CD4-positive, alpha-beta T cell (primary cell): ENCODE measurements around the gene PANK1. TPM values are rescaled to one million over a fixed set of nuclear protein-coding genes. Genes with fewer than 3 reads are reported as not detected.

Source experiments
- ATAC-seq: fragments of 200-7000 bp; cut with Tn5 transposase; one replicate; pipeline ENCODE4 v1.10.0; 2022; ENCODE audit warnings: mild to moderate bottlenecking; ENCODE audit not compliant: poor library complexity
- CTCF ChIA-PET: fragments of 350-600 bp; sonication (Branson Sonifier 250); formaldehyde crosslinking; loops from one replicate; lab custom pipeline; 2021; ENCODE audit warnings: antibody characterized with exemption, inconsistent platforms; lab: Charles Lee
- POLR2A ChIA-PET: fragments of 350-600 bp; sonication (Branson Sonifier 250); formaldehyde crosslinking; loops from one replicate; lab custom pipeline; 2021; ENCODE audit warnings: antibody characterized with exemption, inconsistent platforms; lab: Charles Lee
- DNase-seq, 14 experiments: peaks; one replicate each; pipeline ENCODE4 v3.0.0-alpha.2; 2013 to 2020; ENCODE audit warnings: mixed read lengths in 2 of 14
- H3K27ac ChIP-seq, 2 donors: one replicate each; pipeline versions ENCODE4 v1.5.1 to v1.7.0; 2013; ENCODE audit warnings: low read length in 2 of 2, low read depth in 1 of 2, mild to moderate bottlenecking in 1 of 2
- H3K27me3 ChIP-seq, 2 experiments: 1 replicate in 1 of 2; 2 replicates in 1 of 2; pipeline versions ENCODE4 v1.6.1 to v1.7.0; 2013; ENCODE audit warnings: low read length in 2 of 2, control low read depth in 1 of 2, mild to moderate bottlenecking in 1 of 2, moderate library complexity in 1 of 2; ENCODE audit not compliant: insufficient read depth in 2 of 2, control insufficient read depth in 1 of 2
- H3K36me3 ChIP-seq: one replicate; pipeline ENCODE4 v1.6.1; 2013; ENCODE audit warnings: low read length, control low read depth; ENCODE audit not compliant: insufficient read depth
- H3K4me1 ChIP-seq: one replicate; pipeline ENCODE4 v1.6.1; 2013; ENCODE audit warnings: low read length, control low read depth; ENCODE audit not compliant: insufficient read depth
- H3K4me3 ChIP-seq: one replicate; pipeline ENCODE4 v1.5.1; 2013; ENCODE audit warnings: mild to moderate bottlenecking, low read length, moderate library complexity
- H3K9me3 ChIP-seq, 2 experiments: 1 replicate in 1 of 2; 2 replicates in 1 of 2; pipeline versions ENCODE4 v1.6.1 to v1.7.0; 2013; ENCODE audit warnings: low read length in 2 of 2, mild to moderate bottlenecking in 2 of 2, control low read depth in 1 of 2, moderate library complexity in 1 of 2; ENCODE audit not compliant: control insufficient read depth in 1 of 2, insufficient read depth in 1 of 2
- H3K27ac Mint-ChIP-seq: one replicate; pipeline ENCODE4 v1.8.0; 2020; ENCODE audit warnings: mixed read lengths
- H3K27me3 Mint-ChIP-seq: one replicate; pipeline ENCODE4 v1.8.0; 2021; ENCODE audit warnings: mixed read lengths
- H3K36me3 Mint-ChIP-seq: one replicate; pipeline ENCODE4 v1.8.0; 2021; ENCODE audit warnings: low read depth, mixed read lengths
- H3K4me1 Mint-ChIP-seq: one replicate; pipeline ENCODE4 v1.8.0; 2021; ENCODE audit warnings: low read depth, mixed read lengths
- H3K4me3 Mint-ChIP-seq: one replicate; pipeline ENCODE4 v1.8.0; 2020; ENCODE audit warnings: mild to moderate bottlenecking, mixed read lengths
- H3K9me3 Mint-ChIP-seq: one replicate; pipeline ENCODE4 v1.8.0; 2020; ENCODE audit warnings: mixed read lengths
- CTCF ChIP-seq: fragments of 200-600 bp; IDR thresholded peaks from one replicate; pipeline ENCODE4 v1.8.0; 2022; ENCODE audit warnings: antibody characterized with exemption, mild to moderate bottlenecking
- intact Hi-C, 2 experiments: fragments of 100-400 bp; cut with DNase I in 1 of 2; cut with micrococcal nuclease in 1 of 2; formaldehyde crosslinking; loops; one replicate each; pipeline versions ENCODE4 v1.15.1 to v1.9.0; 2023 to 2025; cut with DNase I, micrococcal nuclease
- total RNA-seq, 174 experiments: library from RNA in 2 of 174; stranded (reverse) in 2 of 174; gene quantifications; one replicate each; pipeline ENCODE4 v1.2.3 and lab custom pipeline; 2021 to 2026

Gene PANK1
- total RNA-seq, 2 experiments from 2014 or later: 0.55 to 0.61 TPM

GRCh38 chr10:89625041-89625765 lies 19.8 kb downstream of the PANK1 start:
- Mint-ChIP-seq H3K27me3 (no peaks in the 10 kb centered on the region), H3K27ac (no peak overlapping the region), H3K4me3 (no peak overlapping the region), H3K36me3 (no peaks in the 10 kb centered on the region), H3K4me1 (no peaks in the 10 kb centered on the region), H3K9me3 (no peaks in the 10 kb centered on the region)
- TF ChIP-seq CTCF: no peak
- ATAC-seq (no peak), DNase-seq (no peak)
- CTCF ChIA-PET: interaction anchor here (0.7 kb wide), 1 partner anchor 1239 kb away, joined by 3 read pairs; no protein-coding TSS in a partner anchor
- POLR2A ChIA-PET: no interaction called here
- no peak overlapping the region for H3K4me3 ChIP-seq
- H3K27ac ChIP-seq: no peak overlapping the region
- no peaks in the 10 kb centered on the region for H3K36me3 ChIP-seq
- intact Hi-C loops: no loop called here
- H3K4me1 ChIP-seq: no peaks in the 10 kb centered on the region
- no peaks in the 10 kb centered on the region for H3K27me3 ChIP-seq
- peaks cover 10 to 17% of the 10 kb centered on the region in 2 experiments for H3K9me3 ChIP-seq

DNA sequence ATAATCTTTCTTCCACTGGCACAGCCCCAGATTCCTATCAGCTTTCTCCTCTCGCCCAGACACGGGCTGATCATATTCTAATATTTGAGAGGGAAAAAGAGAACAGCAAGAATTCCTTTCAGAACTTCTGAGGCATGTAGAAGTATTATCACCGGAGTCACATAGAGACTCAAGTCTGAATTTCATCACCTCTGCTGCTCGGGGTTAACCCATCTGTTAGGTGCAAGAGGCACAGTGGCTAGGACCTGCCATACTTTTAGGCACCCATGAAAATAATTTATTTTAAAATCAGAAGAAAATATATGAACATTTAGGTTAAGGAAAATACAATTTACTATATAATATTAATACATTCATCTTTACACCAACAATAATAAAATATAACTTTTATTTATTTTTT lies 21.0 kb downstream of the PANK1 start:
- no peak for TF ChIP-seq CTCF
- Mint-ChIP-seq H3K36me3 (peaks cover 3% of the 10 kb centered on the region), H3K27ac (no peak overlapping the region), H3K9me3 (peaks cover 2% of the 10 kb centered on the region), H3K4me3 (no peak overlapping the region), H3K4me1 (no peaks in the 10 kb centered on the region), H3K27me3 (no peaks in the 10 kb centered on the region)
- H3K4me3 ChIP-seq: no peak overlapping the region
- no peaks in the 10 kb centered on the region for H3K27me3 ChIP-seq
- no peaks in the 10 kb centered on the region for H3K4me1 ChIP-seq
- peaks cover 14 to 17% of the 10 kb centered on the region in 2 experiments for H3K9me3 ChIP-seq
- ChIA-PET POLR2A (no interaction called here), CTCF (no interaction called here)
- ATAC-seq: no peak
- no peak for DNase-seq
- intact Hi-C loops: no loop called here
- H3K27ac ChIP-seq: no peak overlapping the region
- H3K36me3 ChIP-seq: no peaks in the 10 kb centered on the region

DNA sequence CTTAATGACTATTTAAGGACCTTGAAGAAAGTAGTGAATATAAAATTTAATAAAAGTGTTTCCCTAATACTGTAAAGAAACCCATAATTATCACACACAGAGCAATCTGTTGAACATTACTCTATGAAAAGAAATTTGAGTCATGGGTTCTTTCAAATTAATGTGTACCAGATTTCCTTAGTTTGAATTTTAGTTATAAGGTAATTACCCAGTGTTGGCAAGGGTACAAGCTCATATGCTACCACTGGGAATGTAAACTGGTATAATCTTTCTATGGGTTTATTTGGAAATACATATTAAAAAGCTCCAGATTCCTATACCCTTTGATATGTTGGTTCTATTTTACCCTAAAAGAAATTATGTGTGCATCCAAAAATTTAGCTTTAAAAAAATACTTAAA lies 22.9 kb downstream of the PANK1 start:
- ATAC-seq (no peak), DNase-seq (no peak)
- Mint-ChIP-seq H3K4me1 (no peaks in the 10 kb centered on the region), H3K9me3 (peaks cover 2% of the 10 kb centered on the region), H3K27me3 (no peaks in the 10 kb centered on the region), H3K4me3 (no peak overlapping the region), H3K27ac (no peak overlapping the region), H3K36me3 (peaks cover 8% of the 10 kb centered on the region)
- intact Hi-C loops: no loop called here
- Histone ChIP-seq H3K4me3 (no peak overlapping the region), H3K27ac (no peak overlapping the region), H3K36me3 (no peaks in the 10 kb centered on the region), H3K27me3 (no peaks in the 10 kb centered on the region), H3K9me3 (peaks cover 14 to 17% of the 10 kb centered on the region in 2 experiments), H3K4me1 (no peaks in the 10 kb centered on the region)
- POLR2A ChIA-PET: no interaction called here
- no peak for TF ChIP-seq CTCF
- CTCF ChIA-PET: no interaction called here
